COLO668 (cell line): ENCODE measurements around the gene IGF2.

ENCODE experiments used
- DNase-seq: peaks from one replicate; lab custom pipeline; 2025; ENCODE audit not compliant: unreplicated experiment; lab: John Stamatoyannopoulos, UW

Gene IGF2

GRCh38 chr11:2169626-2170570 is 30.7 kb upstream of the IGF2 start:
- no peak for DNase-seq

GRCh38 chr11:2169005-2169378 is 29.8 kb upstream of the IGF2 start:
- no peak for DNase-seq

GRCh38 chr11:2168286-2169004 is 29.3 kb upstream of the IGF2 start:
- no peak for DNase-seq

DNA sequence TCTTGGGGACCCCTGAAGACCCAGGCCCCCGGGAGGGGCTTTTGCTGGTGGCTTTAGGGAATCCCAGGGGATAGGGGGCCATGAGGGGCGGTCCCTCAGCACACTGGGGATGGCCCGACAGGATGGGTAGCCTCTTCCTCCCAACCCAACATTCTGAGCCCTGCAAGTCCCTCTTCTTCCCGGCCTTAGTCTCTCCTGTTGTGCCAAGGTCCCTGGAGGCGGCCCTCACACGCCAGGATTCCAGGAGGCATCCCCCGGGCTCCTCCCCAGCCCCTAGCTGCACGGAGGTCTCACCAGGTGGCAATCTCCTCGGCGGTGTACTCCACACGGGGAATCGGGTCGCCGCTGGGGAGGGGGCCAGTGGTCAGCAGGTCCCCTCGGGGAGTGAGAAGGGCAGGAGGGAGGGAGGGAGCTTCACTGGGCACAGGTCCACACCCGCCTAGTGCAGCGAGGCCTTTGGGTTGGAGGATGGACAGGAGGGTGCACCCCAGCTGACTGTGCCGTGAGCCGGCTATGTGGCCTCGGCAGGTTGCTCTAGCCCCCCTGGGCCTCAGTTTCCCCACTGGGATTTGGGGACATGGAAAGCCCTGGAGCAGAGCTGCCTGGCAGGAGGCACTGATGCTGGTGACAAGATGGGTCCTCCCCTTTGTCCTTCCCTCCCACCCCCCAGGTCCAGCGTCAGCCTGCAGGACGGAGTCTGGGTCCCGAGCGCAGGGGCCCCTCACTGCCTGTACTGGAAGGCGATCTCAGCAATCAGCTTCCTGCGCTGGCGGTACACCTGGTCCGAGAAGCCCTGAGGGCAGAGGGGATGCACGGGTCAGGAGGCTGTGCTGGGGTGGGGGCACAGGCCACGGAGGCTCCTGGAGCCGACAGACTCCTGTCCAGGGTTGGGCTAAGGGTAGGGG is 28.2 kb upstream of the IGF2 start:
- no peak for DNase-seq

DNA sequence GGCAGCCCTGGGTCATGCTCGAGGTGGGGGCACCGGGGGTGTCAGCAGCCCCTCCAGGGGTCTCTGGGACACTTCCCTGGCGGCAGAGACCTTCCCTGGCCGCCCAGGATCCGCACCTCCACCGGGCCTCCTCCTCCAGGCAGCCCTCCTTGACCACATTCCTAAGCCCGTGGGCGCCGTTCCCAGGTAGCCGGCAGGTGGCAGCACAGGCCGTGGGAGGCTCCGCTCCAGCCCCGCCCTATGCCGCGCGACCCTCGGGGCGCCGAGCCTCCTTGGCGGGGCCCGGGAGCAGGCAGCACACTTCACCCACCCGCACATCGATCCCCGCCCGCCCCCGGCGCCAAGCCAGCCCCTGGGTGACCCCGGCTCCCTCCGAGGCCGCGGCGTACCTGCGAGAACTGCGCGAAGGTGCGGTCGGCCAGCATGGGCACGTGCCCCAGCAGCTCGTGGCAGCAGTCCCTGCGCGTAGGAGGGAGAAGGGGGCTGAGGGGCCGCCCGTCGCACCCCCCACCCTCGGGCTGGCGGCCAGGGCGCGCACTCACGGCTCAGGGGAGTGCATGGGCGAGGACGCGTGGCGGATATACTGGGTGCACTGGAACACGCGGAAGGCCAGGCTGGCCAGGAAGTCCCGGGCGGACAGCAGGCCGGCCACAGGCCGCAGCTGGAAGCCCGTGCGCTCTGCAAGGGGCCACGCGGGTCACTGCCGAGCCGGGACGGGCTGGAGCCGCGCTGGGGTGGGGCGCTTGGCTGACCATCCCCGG is 27.1 kb upstream of the IGF2 start:
- DNase-seq = peak; percentile 3

GRCh38 chr11:2165571-2165970 is 26.4 kb upstream of the IGF2 start:
- DNase-seq = no peak

DNA sequence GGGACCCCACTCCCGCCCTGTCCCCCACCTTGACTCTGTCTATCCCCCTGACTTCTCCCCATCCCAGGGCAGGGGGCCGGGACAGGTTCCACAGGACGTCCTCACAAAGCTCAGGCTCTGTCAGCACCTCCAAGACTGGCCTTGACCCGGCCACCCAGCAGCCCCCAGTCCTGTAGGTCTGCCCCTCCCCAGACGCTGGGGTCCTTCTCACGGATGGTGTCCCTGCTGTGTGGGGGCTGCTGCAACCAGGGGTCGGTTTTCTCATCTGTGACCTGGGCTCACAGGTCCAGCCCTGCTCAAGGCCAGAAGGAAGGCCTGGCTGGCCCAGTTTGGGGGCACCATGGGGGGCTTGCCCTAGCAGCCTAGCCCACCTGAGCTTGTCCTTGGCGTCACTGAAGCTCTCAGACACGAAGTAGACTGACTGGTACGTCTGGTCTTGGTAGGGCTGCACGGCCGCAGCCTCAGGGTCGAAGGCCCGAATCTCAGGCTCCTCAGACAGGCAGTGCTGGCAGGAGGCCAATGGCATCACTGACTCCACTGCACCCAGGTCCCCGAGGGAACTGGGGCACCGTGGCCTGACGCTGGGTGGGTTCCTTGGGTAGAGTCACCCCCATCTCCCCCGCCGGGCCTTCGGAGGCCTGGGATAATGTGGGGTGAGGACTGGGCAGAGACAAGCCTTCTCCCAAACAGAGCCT is 25.8 kb upstream of the IGF2 start:
- DNase-seq = no peak

DNA sequence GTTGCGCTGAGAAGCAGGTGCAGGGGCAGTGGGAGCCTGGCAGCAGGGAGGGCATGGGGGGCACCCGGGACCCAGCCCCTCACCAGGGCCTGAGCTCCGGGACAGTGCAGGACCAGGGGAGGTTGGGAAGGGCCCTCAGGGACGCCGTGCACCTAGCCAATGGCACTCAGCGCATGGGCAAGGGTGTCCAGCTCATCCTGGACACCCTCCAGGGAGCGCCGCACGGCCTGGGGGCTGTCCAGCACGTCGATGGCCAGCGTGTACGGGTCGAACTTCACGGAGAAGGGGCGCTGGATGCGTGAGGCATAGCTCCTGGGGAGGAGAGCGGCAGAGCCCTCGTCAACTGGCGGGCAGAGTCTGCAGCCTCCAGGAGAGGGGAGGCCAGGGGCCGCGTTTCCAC is 24.9 kb upstream of the IGF2 start:
- DNase-seq = no peak

GRCh38 chr11:2163428-2163978 is 24.3 kb upstream of the IGF2 start:
- DNase-seq = no peak

GRCh38 chr11:2160736-2161259 is 21.6 kb upstream of the IGF2 start, which contains the start of gene INS:
INS (minus strand) TSS chr11:2161209; CDS start chr11:2160971, 238 bp downstream.
- DNase-seq = no peak

DNA sequence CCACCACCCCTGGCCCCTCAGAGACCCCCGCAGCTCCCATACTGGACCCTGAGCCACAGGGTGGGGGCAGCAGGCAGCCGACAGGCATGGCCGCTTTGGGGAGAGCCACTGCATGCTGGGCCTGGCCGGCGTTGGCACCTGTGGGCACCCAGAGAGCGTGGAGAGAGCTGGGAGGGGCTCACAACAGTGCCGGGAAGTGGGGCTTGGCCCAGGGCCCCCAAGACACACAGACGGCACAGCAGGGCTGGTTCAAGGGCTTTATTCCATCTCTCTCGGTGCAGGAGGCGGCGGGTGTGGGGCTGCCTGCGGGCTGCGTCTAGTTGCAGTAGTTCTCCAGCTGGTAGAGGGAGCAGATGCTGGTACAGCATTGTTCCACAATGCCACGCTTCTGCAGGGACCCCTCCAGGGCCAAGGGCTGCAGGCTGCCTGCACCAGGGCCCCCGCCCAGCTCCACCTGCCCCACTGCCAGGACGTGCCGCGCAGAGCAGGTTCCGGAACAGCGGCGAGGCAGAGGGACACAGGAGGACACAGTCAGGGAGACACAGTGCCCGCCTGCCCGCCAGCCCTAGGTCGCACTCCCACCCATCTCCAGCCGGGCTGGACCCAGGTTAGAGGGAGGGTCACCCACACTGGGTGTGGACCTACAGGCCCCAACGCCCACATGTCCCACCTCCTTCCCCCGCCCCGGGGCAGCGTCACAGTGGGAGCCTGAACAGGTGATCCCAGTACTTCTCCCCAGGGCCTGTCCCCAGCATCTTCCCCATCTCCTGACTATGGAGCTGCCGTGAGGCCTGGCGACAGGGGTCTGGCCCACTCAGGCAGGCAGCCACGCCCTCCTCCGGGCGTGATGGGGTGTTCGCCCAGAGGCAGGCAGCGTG is 20.6 kb upstream of the IGF2 start:
- no peak for DNase-seq

DNA sequence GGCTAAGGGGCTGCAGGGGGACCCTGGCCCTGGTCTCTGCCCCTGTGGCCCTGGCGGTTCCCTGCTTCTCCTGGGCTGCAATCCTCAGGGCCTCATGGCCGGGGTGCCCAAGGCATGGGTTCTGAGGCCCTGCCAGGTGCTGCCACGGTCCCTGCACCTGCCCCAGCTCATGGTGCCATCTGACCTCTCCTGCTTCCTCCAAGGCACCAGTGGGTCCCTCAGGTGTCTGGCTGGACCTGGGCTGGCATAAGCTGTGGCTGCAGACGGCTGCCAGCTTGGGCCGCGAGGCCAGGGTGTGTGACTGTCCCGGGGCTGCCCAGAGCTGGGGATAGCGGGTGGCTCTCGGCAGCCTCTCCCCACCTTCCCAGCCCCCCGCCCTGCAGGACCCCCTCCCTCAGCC is 19.8 kb upstream of the IGF2 start:
- DNase-seq = no peak

DNA sequence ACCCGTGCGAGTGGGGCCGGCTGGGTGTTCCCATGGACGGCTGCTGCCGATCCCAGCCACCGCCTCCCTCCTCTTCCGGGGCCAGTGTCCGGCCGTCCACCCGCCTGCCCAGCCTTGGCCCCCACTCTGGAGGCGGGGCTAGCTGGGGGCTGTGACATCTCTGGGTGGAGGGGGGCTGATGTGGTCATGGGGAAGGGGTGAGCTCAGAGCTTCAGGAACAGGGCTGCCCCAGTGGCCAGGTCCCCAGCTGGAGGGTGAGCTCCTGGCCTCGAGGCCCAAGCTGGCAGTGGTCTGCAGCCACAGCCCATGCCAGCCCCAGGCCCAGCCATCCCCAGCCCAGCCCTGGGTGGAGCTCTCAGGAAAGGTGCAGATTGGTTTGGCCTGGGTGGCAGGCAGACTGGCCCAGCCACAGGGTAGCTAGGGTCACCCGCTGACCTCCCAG is 19.1 kb upstream of the IGF2 start:
- DNase-seq = no peak

DNA sequence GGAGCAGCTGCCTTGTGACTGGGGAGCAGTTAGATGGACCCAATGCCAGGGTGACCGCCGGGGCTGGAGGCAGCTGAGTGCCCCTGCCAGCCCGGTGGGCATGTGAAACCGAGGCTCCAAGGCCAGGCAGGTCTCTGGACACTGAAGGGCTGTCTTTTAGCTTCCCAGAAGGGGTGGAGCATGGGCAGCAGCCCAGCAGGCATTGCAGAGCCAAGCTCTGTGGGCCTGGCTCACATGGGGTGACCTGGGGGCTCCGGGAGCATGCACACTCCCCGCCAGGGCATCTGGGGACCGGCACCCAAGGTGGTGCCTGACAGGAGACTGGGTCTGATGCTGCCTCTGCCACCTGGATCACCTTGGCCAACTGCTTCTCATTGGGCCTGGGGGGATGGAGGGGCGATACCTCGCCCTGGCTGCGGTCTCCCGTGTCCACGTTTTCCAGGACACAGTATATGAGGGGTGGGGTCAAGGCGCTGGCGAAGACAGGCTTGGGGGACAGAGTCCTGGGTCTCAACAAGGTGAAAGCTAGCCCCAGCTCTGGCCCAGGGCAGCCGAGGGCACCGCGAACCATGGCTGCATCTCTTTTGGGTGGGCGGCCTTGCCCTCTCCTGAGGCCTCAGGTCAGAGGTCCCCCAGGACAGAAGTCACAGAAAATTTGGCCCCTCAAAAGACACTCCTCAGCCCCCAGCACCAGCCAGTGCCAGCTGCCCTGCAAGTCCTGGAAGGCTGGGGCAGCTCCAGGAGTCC is 18.3 kb upstream of the IGF2 start:
- DNase-seq = no peak

- DNase-seq = peak; percentile 14
Measured at GRCh38 chr11:2156416-2157182, 17.4 kb upstream of the IGF2 start.

GRCh38 chr11:2155511-2155910 is 16.3 kb upstream of the IGF2 start:
- DNase-seq = no peak

DNA sequence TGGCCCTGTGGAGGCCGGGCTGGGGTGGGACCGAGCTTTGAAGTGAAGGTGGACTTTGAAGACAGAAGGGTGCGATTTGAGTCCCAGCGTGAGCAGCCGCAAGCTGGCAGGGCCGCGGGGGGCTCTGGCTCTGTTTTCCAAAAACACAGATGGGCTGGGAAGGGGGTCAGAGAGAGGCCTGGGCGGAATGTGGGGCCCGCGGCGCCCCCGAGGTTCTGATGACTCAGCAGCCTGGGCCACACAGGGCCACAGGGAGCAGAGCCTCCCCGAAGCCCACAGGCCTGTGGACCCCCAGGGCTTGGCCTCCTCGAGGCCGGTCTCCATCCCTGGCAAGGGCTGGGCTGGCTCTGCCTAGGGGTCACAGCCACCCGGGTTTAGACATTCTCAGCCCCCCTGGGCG is 15.7 kb upstream of the IGF2 start:
- no peak for DNase-seq
